HG02642 (cell line): Measurements from ENCODE around the gene RNF223.
A peak's percentile ranks its signal among the peaks of the same experiment; 100 is the strongest.
"Not testable (repeated sequence)": the region's sequence is repeated elsewhere in the genome, so short reads cannot be mapped to it uniquely, and the experiment has no call there.

Experiments
- ATAC-seq: cut with Tn5 transposase; IDR thresholded peaks from one replicate; pipeline ENCODE4 v1.9.1; 2021; ENCODE audit warnings: mild to moderate bottlenecking; ENCODE audit not compliant: unreplicated experiment, poor library complexity

The RNF223 gene

DNA sequence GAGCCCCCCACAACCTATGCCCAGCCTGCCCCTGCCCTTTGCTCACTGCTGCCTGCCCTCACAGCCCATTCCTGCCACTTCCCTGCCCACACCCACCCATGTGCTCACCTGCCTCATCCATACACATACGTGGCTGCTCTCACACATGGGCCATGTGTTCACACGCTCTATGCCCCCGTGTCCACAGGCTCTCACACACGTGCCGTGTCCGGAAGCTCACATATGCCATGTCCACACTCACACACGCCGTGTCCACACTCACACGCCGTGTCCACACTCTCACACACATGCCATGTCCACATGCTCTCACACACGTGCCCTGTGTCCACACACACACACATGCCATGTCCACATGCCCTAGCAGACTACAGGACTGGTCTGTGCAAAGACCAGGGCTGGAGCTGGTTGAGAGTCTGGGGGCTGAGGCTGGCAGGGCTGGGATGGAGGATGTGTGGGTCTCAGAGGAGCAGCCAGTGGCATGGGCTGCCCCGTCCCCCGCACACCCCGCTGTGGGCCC lies 583 bp upstream of the RNF223 start:
- no peak for ATAC-seq

DNA sequence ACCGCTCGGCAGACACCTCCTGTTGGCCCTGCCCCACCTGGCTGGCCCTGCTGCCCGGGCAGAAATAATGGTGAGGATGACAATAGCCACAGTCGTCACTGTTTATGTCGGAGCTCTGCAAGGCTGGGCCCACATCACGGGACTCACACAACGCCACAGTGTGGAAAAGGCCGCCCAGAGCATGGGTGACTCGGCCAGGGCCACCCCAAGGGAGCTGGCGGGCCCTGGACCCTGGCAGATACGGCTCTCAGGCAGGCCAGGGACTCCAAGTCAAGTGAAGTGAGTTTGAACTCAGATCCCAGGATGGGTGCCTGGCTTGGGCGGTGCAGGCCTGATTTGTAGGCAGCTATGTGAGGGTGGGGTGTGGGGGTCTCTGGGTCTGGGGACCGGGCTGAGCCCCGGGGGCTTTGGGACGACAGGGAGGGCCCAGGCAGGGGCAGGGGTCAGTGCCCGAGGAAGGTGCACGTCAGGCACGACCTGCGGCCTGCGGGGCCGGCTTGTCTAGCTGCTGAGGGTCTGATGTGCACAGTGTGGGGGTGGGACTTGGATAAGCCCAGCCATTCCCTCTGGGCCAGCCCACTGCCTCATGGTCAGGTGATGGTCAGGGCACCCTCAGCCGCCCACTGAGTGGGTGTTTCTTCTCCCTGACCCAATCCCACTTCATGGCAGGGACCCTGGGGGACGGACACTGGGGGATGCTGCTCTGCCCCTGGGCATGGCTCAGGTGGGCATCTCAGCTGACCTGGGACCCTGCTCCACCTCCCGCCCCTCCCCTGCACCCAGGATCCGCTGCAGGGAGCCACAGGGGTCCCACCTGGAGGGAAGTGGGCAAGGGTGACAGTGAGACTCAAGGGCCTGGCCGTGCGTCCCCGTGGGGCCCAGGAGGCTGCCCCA lies 1.0 kb downstream of the RNF223 start:
- no peak for ATAC-seq

DNA sequence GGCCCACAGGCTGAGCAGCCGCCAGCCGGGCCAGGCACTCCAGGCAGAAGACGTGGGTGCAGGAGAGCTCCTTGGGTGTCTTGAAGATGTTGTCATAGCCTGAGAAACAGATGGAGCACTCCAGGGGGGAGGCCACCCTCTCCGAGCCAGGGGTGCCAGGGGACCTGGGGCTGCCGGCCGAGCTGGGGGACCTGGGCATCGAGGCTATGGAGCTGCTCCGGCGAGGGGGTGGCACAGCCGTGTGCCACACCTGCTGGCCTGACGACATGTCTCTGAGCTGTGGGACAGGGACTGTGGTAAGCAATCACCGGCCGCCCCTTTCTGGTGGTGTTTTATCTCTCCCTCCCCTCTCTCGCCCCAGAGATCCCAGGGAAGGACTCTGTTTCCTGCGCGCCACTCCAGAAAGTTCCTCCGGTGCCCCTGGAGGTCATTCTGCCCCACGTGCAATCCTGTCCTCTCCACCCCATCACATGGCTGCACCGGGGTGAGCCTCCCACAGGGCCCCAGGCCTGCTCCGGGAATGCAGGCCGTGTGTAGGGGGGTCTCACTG lies 1.7 kb downstream of the RNF223 start:
- ATAC-seq = no peak

DNA sequence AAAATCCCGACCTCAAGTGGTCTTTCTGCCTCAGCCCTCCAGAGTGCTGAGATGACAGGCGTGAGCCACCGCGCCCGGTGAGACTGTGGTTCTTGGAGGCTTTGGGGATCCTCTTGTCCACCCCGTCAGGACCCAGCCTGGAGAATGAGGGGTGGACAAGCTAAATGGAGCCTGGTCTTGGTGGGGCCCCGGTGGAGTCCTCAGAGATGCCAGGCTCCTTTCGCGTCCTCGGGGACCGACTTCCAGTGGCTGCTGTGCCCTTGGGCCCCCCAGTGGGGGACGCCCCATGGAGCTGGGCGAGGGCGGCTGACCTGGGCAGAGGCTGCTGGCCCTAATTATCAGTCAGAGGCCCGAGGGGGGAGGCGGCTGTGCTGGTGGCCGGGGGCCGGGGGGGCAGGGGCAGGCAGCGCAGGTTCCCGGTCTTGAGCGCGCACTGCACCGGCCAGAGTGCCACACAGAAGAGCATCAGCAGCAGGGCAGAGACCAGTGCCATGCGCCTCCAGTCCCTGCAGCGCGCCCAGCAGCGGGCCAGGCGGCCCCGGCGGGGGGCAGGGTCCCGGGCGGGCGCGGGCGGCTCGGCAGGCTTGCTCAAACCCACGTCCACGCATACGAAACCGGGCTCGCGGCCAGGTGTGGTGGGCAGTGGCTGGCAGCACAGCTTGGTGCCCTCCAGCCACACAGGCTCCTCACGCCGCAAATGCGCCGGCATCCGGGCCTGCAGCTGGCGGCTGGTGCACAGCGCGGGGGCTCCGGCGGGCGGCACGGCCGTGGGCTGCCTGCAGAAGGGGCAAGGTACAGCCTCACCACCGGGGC lies 2.4 kb downstream of the RNF223 start:
- ATAC-seq = no peak

DNA sequence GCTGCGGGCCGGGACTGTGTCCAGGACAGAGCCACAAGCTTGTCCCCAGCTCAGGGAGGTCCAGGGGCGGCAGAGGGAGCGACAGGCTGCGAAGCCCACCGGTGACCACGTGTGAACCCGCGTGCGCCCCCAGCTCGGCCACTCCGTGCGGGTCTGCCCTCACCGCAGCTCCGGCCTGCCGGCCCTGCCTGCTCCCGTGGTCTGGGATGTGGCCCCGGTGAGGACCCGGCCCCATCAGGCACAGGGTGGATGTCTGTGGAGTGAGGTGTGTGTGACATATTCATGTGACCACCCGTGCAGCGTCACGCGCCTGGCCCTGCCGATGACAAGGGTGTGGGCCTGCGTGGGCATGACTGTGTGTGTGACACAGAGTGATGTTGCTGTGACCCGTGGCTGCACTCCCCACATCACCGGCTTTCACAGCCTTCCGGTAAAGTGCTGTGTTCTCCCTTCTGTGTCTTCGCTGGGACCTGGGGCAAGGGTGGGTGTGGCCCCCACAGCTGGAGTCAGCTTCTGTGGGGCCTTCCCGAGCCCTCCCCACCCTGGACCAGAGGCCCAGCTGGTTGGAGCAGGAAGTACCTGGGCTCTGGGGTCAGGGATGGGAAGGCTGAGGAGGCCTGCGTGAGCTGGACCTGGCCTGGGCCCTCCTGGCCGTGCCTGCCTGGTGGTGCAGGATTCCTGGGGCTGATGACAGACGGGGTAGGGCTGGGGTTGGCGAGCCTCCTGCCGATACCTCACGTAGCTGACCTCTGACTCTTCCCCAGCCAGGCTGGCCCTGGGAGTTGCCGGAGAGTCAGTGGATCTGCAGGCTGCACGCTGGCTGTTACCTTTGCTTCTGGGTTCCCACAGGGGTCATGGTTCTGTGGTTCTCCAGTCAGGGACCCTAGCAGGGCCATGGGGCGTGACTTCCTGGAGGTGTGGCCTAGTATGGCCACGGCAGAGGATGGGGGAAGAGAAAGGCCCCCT lies 4.1 kb downstream of the RNF223 start:
- ATAC-seq = peak; percentile 9

DNA sequence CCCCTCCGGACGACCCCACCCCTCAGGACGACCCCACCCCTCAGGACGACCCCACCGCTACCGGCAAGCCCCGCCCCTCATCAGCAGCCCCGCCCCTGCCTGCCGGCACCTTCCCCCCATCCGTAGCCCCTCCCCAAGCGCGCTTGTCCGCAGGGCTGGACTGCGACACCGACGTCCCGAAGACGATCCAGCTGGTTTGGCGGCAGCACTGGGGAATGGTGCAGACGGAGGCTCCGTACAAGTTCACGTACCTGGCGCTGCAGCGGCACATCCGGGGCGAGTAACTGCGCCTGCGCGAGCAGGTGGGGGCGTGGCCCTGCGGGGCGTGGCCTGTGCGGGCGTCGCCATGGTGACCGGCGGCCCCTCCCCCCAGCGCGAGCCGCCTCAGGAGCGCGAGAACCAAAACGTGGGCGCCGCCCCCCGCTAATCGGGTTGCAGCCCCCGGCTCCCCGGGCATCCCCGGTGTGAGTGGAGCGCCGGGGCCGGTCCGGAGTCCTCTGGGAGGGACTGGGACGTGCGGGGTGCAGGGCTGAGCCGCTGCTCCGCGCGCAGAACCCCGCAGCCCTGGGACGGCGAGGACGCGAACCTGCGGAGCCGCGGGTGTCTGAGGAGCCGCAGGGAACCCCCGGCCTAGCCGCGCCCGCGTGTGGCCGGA lies 4.9 kb downstream of the RNF223 start:
- ATAC-seq = peak; percentile 58

DNA sequence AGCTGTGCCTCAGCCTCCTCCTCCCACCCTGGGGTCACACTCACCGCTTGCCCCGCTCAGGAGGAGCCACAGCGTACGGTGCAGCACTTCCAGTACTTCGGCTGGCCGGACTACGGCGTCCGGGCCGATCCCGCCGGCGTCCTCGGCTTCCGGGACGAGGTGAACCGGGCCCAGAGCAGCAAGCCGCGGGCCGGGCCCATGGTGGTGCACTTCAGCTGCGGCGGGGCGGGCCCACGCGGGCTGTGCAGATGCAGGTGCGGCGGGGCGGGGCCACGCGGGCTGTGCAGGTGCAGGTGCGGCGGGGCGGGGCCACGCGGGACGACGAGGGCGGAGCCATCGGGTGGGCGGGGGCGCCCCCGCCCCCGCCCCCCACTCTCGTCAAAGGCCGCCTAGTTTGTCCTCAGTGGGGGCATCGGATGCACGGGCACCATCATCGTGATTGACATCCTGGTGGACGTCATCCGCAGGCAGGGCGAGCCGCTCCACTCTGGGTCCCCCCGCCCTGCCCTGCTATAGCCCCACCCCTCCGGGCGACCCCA lies 5.5 kb downstream of the RNF223 start:
- ATAC-seq = no peak

DNA sequence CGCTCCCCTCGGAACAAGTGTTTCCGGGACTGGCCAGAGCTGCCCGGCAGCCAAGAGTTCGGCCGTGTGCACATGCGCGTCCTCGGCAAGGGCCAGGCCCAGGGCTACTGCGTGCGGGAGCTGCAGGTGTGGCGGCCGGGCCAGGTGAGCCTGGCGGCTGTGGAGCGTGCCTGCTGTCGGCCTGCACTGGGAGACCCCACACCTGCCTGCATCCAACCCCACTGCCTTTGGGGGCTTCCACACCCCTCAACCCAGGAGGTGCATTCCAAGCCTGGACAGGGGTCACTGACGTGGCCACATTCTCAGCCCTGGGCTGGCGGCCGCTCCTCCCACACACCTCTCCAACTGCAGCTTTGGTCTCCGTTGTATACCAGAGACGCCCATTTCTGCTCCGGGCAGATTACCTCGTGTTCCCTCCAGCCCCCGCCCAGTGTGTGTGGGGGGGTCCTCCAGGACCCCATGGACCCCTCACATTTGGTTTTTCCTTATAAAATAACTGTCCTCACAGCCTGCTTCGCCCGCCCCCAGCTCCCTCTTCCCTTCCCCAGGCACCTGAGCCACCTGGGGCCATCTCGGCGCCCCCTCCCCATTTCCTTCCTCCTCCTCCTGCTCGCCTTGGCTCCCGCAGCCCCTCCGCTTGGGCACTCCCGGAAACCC lies 6.1 kb downstream of the RNF223 start:
- no peak for ATAC-seq

DNA sequence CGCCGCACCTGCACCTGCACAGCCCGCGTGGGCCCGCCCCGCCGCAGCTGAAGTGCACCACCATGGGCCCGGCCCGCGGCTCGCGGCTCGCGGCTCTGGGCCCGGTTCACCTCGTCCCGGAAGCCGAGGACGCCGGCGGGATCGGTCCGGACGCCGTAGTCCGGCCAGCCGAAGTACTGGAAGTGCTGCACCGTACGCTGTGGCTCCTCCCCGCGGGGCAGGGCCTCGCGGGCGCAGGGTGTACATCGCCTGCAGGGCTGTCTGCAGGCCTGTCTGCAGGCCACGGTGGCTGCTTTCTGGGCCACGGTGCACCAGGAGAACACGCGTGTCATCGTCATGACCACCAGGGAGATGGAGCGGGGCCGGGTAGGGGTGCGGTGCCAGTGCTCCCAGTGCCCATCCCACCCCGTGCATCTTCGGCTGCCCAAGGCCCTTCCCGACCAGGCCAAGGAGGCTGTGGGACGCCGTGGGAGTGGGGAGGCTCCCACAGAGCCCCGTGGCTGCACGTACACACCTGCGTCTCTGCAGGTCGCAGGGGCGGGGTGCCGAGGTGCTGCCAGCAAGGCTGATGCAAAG lies 6.7 kb downstream of the RNF223 start:
- ATAC-seq = no peak

DNA sequence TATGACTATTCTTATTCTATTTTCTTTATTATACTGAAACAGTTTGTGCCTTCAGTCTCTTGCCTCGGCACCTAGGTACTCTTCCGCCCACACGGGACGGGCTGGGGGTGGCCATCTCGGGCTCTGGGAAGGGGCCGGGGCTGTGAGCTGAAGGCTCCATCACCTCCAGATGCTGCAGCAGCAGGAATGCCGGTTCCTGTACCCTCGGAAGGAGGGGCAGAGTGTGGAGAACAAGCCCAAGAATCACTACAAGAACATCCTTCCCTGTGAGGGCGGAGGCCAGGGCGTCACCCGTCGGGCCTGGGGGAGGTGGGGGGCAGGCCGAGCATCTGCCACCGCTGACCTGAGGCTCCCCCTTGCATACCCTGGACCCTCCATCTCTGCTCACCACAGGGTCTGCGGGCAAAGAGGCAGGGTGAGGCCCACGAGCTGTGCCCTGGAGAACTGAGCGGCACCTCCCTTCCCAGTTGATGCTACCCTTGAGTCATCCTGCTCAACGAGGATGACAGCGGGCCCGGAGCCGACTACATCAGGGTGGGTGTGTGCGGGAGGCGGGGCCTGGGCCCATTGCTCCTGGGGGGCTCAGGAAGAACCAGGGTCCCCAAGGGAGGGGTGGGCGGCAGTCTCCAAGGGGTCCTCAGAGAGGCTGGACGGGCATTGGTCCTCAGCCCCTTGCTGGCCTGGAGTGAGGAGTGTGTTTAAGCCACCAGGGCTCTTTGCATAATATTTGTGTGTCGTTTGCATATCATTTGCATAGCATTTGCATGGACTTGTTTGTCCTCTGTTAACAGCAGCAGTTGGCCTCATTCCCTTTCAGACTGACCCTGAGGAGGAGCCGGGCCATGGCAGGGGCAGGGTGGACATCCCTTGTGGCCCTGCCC lies 7.5 kb downstream of the RNF223 start:
- no peak for ATAC-seq

DNA sequence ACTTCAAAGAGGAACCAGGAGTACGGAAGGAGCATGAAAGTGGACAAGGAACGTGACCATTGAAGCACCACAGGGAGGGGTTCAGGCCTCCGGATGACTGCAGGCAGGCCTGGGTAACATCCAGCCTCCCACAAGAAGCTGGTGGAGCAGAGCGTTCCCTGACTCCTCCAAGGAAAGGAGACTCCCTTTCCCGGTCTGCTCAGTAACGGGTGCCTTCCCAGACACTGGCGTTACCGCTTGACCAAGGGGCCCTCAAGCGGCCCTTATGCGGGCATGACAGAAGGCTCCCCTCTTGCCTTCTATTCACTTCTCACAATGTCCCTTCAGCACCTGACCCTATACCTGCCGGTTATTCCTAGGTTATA lies 8.2 kb downstream of the RNF223 start:
- not testable (repeated sequence) for ATAC-seq

DNA sequence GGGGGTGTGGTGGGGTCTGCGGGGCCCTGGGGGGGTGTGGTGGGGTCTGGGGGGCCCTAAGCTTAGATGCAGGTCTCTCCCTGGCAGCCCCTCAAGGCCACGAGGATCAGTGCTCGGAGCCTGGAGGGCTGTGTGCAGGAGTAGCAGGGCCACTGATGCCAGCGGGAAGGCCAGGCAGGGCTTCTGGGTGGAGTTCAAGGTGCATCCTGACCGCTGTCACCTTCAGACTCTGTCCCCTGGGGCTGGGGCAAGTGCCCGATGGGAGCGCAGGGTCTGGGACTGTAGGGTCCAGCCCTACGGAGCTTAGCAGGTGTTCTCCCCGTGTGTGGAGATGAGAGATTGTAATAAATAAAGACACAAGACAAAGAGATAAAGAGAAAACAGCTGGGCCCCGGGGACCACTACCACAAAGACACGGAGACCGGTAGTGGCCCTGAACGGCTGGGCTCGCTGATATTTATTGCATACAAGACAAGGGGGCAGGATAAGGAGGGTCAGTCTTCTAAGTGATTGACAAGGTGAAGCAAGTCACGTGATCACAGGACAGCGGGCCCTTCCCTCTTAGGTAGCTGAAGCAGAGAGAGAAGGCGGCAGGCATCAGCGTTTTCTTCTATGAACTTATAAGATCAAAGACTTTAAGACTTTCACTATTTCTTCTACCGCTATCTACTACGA lies 8.7 kb downstream of the RNF223 start:
- ATAC-seq = no peak

DNA sequence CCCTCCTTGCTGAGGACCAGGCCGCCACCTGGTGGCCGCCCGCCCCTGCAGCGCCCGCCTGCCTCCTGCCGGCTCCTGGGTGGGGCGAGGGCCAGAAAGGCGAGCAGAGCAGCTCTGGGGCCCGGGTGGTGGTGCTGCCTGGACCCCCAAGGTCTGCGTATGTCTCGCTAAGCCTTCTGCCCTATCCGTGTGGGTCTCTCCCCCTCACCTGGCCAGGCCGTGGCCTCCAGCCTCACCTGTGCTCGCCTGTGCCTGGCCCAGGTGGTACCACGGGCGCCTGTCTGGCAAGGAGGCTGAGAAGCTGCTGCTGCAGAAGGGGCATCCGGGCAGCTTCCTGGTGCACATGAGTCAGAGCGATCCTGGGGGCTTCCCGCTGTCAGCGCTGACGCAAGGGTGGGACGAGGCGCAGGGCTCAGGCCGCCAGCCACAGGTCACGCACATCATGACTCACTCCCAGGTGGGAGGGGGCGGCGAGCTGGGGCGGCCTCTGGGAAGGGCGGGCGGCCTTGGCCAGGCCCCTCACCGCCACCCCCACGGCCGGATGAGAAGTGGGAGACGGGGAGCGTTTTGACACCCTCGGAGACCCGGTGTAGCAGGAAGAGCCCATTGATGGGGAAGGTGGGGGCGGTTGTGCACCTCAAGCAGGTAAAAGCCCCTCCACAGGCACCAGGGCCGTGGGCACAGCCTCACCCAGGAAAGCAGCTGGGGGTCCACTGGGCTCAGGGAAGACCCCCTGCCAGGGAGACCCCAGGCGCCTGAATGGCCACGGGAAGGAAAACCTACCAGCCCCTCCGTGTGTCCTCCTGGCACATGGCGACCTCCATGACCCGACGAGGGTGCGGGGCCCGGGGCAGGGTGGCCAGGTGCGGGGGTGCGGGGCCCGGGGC lies 9.9 kb downstream of the RNF223 start:
- peak; percentile 49 for ATAC-seq

DNA sequence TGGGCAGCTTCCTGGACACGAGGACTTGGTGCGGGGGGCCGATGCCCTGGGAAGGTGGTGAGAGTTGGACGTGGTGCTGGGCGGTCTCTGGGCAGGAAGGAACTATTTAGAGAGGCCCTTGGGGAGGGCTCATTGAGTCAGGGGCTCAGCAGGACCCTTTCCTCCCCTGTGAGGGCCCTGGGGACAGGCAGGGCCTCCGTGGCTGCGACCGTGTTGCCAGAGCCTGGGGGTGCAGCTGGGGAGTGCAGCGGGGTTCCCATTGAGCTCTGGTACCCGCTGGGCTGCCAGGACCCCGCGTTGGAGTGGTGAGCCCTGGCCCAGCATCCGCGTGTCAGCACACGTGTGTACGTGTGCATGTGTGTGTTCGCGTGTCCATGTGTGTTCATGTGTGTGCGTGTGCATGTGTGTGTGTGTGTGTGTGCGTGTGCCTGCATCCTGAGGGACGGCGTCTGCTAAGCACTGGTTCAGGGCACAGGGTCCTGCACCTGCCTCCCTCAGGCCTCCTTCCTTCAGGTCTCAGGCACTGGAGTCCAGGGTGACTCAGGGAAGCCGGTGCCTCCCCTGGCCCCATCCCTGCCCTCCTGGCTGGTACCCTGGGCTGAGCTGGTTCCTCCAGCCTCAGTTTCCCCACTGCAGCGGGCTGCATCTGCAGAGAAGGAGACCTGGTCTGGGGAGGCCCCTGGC lies 10.7 kb downstream of the RNF223 start:
- no peak for ATAC-seq
